ENCODE results near the gene H6PD. TPM values are rescaled to one million over a fixed set of nuclear protein-coding genes. Genes with fewer than 3 reads are reported as not detected.
A peak's percentile ranks its signal among the peaks of the same experiment; 100 is the strongest.
"Not testable (repeated sequence)": the region's sequence is repeated elsewhere in the genome, so short reads cannot be mapped to it uniquely, and the experiment has no call there.

Gene H6PD
- total RNA-seq, 1 donor: 22.9 TPM

DNA sequence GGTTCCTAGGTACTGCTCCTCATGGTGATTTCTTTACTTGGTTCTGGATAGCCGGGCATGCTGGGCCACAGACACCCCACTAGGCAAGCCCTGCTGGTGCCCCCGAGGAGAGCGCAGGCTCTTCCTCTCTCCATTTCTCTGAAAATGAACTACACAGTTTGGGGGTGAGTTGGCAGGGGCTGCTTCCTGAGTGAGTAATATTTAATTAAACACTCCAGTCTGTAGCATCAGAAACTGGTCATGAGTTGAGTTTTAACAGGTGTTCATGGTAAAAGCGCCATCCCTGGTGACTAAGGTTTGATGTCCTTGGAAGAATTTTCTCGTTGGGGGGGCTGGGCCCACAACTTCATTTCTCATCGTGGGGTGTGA is 59.8 kb downstream of the H6PD start:
- peak in 2 of 3 donors; percentile 57 to 66 for DNase-seq (ENCODE audit: low read depth in 2 of 3, low spot score in 2 of 3)

- no peak for DNase-seq (ENCODE audit: low read depth in 2 of 3, low spot score in 2 of 3)
These were observed 60.5 kb downstream of the H6PD start for GRCh38 chr1:9294910-9295636.

- DNase-seq (ENCODE audit: low read depth in 2 of 3, low spot score in 2 of 3): no peak
These were observed 61.3 kb downstream of the H6PD start for GRCh38 chr1:9295884-9296283.

GRCh38 chr1:9296850-9297249 is 62.3 kb downstream of the H6PD start:
- DNase-seq (ENCODE audit: low read depth in 2 of 3, low spot score in 2 of 3): no peak

DNA sequence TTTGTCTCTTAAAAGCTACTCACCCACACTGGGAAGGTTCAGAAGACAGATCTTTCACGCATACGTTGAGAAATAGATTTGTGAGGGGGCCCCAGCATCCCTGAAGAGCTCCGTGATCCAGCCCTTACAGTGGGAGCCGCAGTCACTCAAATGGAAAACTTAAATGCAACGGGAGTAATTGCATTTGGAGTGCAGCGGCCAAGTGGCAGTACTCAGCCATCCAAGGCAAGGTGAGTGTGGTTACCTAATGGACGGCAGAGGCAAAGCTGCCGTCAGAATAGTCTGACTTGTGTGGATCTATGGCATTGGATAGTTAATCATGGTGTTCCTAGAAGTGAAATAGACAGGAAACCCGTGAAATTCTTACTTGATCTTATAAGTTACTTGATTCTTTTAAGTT is 63.3 kb downstream of the H6PD start:
- DNase-seq (ENCODE audit: low read depth in 2 of 3, low spot score in 2 of 3): no peak

GRCh38 chr1:9298282-9298681 is 63.7 kb downstream of the H6PD start:
- DNase-seq (ENCODE audit: low read depth in 2 of 3, low spot score in 2 of 3): no peak

GRCh38 chr1:9299571-9300541 is 65.3 kb downstream of the H6PD start:
- DNase-seq (ENCODE audit: low read depth in 2 of 3, low spot score in 2 of 3): not testable (repeated sequence)

GRCh38 chr1:9300573-9300972 is 66.0 kb downstream of the H6PD start:
- DNase-seq (ENCODE audit: low read depth in 2 of 3, low spot score in 2 of 3): no peak

DNA sequence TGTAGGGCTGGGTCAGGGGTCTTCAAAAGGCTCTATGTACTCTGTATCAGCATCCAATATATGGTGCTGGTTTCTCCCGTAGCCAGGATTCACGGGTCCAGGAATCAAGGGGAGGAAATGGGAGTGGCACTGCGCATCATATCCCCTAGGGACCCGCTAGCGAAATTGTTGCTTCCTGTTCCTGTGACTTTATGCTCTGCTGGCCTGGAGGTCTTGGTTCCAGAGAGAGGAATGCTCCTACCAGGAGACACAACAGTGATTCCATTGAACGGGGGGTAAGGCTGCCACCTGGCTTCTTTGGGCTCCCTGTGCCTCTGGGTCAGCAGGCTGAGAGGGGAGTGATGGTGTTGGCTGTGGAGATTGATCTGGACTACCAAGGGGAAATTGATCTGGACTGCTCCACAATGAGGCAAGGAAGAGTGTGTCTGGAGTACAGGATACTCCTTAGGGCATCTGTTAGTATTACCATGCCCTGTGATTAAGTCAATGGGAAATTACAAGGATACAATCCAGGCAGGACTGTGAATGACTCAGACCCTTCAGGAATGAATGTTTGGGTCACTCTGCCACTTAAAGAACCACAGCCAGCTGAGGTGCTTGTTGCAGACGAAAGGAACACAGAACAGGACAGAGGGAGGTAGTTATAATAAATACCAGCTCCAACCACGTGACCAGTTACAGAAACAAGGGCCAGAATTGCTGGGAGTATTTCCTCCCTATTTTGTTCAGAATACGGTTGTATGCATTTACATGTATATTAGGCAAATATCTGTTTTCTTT is 68.4 kb downstream of the H6PD start:
- no peak for DNase-seq (ENCODE audit: low read depth in 2 of 3, low spot score in 2 of 3)

GRCh38 chr1:9303916-9304315 is 69.3 kb downstream of the H6PD start:
- no peak for DNase-seq (ENCODE audit: low read depth in 2 of 3, low spot score in 2 of 3)

DNA sequence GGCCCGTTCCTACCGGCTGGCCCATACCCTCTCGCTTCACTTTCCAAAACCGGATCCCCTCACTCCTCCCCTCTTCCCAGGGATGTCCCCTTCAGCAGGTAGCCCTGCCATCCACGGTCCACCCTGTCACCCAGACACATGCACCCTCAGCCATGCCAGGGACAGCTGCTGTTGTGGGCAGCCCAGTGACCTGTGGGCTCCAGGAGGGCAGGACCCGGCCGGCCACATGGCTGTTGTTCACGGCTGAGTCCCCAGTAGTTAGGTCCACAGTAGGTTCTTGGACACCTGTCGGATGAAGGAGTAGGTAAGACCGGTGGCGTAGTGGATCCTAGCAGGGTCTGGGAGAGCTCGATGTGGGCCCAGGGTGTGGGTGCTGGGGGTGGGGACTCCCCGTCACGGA is 70.6 kb downstream of the H6PD start:
- DNase-seq (ENCODE audit: low read depth in 2 of 3, low spot score in 2 of 3): no peak

- no peak for DNase-seq (ENCODE audit: low read depth in 2 of 3, low spot score in 2 of 3)
These were observed 71.4 kb downstream of the H6PD start for GRCh38 chr1:9306006-9306405.

- DNase-seq (ENCODE audit: low read depth in 2 of 3, low spot score in 2 of 3): no peak
These were observed 72.7 kb downstream of the H6PD start for GRCh38 chr1:9307303-9307702.

GRCh38 chr1:9308236-9308785 is 73.7 kb downstream of the H6PD start:
- DNase-seq (ENCODE audit: low read depth in 2 of 3, low spot score in 2 of 3): no peak

GRCh38 chr1:9309080-9309479 is 74.5 kb downstream of the H6PD start:
- DNase-seq (ENCODE audit: low read depth in 2 of 3, low spot score in 2 of 3): no peak

GRCh38 chr1:9309991-9310390 is 75.4 kb downstream of the H6PD start:
- no peak for DNase-seq (ENCODE audit: low read depth in 2 of 3, low spot score in 2 of 3)

DNA sequence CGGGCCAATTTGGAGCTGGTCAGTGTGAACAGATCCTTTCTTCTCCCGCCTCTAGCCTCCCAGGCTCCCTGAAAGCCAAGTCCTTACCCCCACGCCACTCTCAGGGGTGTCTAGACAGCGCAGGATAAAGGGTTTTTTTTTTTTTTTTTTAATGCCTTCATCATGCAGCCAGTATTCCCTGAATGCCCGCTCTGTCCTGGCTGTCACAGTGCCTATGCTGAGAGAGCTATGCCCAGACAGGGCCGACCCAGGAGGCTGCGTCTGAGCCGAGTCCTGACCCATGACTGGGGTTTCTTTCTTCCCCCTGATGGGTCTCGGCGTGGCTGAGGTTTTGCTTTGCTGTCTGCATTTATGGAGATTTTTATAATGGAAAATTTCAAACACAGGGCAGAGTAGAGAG is 76.5 kb downstream of the H6PD start:
- no peak for DNase-seq (ENCODE audit: low read depth in 2 of 3, low spot score in 2 of 3)

GRCh38 chr1:9311479-9311878 is 76.9 kb downstream of the H6PD start:
- DNase-seq (ENCODE audit: low read depth in 2 of 3, low spot score in 2 of 3): no peak

GRCh38 chr1:9312168-9312720 is 77.7 kb downstream of the H6PD start:
- DNase-seq (ENCODE audit: low read depth in 2 of 3, low spot score in 2 of 3): no peak

DNA sequence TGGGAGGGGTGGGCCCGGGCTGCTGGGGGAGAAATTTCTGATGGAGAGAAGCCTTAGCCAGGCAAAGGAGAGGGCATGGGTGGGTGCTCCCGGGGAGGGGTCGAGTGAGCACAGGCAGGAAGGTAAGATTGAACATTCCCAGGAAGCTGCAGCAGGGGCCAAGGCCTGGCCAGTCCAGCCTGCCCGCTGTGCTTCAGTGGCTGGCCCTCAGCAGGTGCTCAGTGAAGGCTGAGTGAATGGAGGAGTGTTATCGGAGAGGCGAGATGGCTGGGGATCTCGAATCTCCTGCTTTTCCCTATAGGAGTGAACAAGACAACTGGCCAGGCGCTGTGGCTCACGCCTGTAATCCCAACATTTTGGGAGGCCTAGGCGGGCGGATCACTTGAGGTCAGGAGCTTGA is 79.0 kb downstream of the H6PD start:
- DNase-seq (ENCODE audit: low read depth in 2 of 3, low spot score in 2 of 3): no peak

DNA sequence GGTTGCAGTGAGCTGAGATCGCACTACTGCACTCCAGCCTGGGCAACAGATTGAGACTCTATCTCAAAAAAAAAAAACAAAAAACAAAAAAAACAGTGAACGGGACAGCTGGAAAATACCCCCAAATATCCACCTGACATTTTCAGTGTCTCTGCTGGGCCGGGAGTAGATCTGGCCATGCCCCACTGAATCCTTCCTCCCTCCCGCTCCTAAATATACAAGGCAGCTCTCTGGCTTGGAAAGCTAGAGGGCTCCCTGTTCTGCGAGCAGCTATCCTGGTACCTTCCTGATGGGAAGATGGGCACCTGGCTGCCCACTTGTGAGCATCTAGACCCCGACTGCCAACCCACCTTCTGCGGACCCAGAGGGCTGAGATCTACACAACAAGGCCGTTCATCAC is 79.5 kb downstream of the H6PD start:
- no peak for DNase-seq (ENCODE audit: low read depth in 2 of 3, low spot score in 2 of 3)
